Activated CD4-positive, alpha-beta T cell treated with anti-CD3 and anti-CD28 coated beads, Interleukin-2, amount 10 ng/mL, durations not matched to agents 24 days and 14 days (primary cell): ENCODE measurements around the gene SETD1B. TPM values are rescaled to one million over a fixed set of nuclear protein-coding genes. Genes with fewer than 3 reads are reported as not detected.
A peak's percentile ranks its signal among the peaks of the same experiment; 100 is the strongest.

Experiments used
- DNase-seq: peaks from one replicate; pipeline ENCODE4 v3.0.0; 2022
- H3K27ac Mint-ChIP-seq: one replicate; pipeline ENCODE4 v1.8.0; 2022; ENCODE audit warnings: mild to moderate bottlenecking, mixed read lengths
- H3K27me3 Mint-ChIP-seq: one replicate; pipeline ENCODE4 v1.8.0; 2022; ENCODE audit warnings: mixed read lengths
- H3K36me3 Mint-ChIP-seq: one replicate; pipeline ENCODE4 v1.8.0; 2022; ENCODE audit warnings: low read depth, mild to moderate bottlenecking, mixed read lengths
- H3K4me1 Mint-ChIP-seq: one replicate; pipeline ENCODE4 v1.8.0; 2021; ENCODE audit warnings: mixed read lengths
- H3K4me3 Mint-ChIP-seq: one replicate; pipeline ENCODE4 v1.8.0; 2022; ENCODE audit warnings: mild to moderate bottlenecking, moderate library complexity, mixed read lengths
- H3K9me3 Mint-ChIP-seq: one replicate; pipeline ENCODE4 v1.8.0; 2021; ENCODE audit warnings: mixed read lengths
- intact Hi-C: fragments of 100-400 bp; cut with micrococcal nuclease; formaldehyde crosslinking; loops from one replicate; pipeline ENCODE4 v1.15.1; 2023
- total RNA-seq: library from RNA; stranded (reverse); gene quantifications from 2 replicates; pipeline ENCODE4 v1.2.3, GENCODE V29; 2022

Gene SETD1B
- total RNA-seq, 1 donor from 2014 or later, result 29.2 TPM

- peak overlapping the region; percentile 83 for H3K4me3 Mint-ChIP-seq
- peaks cover 35% of the 10 kb centered on the region for H3K4me1 Mint-ChIP-seq
- peak overlapping the region; percentile 35 for H3K27ac Mint-ChIP-seq
- H3K9me3 Mint-ChIP-seq, result no peaks in the 10 kb centered on the region
- peak; percentile 93 for DNase-seq
- intact Hi-C loops, result loop anchor here (1.0 kb wide), 3 partner anchors 11 to 35 kb away; no protein-coding TSS in a partner anchor
- H3K36me3 Mint-ChIP-seq, result peaks cover 54% of the 10 kb centered on the region
- H3K27me3 Mint-ChIP-seq, result no peaks in the 10 kb centered on the region
Measured at GRCh38 chr12:121811434-121812319, 7.9 kb downstream of the SETD1B start.

- Mint-ChIP-seq H3K4me1 (peaks cover 35% of the 10 kb centered on the region), H3K36me3 (peaks cover 57% of the 10 kb centered on the region), H3K27me3 (no peaks in the 10 kb centered on the region), H3K9me3 (no peaks in the 10 kb centered on the region), H3K4me3 (peak overlapping the region; percentile 83), H3K27ac (peak overlapping the region; percentile 34)
- peak; percentile 83 for DNase-seq
- intact Hi-C loops, result loop anchor here (1.0 kb wide), 3 partner anchors 12 to 36 kb away; no protein-coding TSS in a partner anchor
Measured at GRCh38 chr12:121812320-121812871, 8.6 kb downstream of the SETD1B start.

DNA sequence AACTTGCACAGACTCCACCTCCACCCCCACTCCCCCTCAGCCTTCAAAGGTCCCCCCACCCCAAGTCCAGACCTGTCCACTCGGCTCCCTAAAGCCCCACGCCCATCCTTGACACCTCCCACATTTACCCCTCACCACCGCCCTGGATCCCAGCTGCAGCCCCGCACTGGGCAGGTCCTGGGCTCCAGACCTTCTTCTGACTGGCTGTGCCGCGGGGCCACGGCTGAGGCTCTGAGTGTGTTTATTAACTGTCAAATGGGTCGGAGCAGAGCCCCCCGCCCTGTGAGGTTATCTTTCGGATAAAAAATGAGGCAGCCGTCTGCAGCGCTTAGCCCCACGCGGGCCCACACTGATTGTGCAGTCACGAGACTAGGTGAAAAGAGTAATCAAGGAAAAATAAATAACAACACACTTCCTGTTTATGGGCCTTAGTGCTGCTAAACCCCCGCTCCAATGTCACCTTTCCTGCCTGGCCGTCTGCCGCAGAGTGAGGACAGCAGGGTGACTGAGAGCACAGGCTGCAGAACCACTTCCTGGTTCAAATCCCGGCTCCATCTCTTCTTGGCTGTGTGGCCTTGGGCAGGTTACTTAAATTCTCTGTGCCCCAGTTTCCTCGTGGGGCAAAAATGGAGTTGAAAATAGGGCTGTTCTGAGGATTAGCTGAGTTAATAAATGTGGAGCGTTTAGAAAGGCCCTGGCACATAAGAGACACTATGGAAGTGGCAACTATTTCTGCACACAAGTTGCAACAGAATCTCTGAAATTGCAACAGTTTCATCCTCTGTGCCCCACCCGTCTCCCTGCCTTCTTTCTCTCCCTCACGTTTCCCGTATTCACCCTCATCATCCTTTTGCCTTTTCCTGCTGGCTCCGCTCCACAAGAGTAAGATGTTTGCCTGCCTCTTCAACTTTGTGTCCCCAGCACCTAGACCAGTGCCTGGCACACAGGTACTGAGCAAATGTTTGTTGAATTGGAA is 9.4 kb downstream of the SETD1B start:
- H3K27ac Mint-ChIP-seq, result peak overlapping the region; percentile 45
- no peaks in the 10 kb centered on the region for H3K27me3 Mint-ChIP-seq
- DNase-seq, result peak; percentile 67
- peak overlapping the region; percentile 83 for H3K4me3 Mint-ChIP-seq
- intact Hi-C loops, result loop anchor here (1.0 kb wide), 3 partner anchors 13 to 37 kb away; no protein-coding TSS in a partner anchor
- H3K36me3 Mint-ChIP-seq, result peaks cover 63% of the 10 kb centered on the region
- no peaks in the 10 kb centered on the region for H3K9me3 Mint-ChIP-seq
- peaks cover 35% of the 10 kb centered on the region for H3K4me1 Mint-ChIP-seq

DNA sequence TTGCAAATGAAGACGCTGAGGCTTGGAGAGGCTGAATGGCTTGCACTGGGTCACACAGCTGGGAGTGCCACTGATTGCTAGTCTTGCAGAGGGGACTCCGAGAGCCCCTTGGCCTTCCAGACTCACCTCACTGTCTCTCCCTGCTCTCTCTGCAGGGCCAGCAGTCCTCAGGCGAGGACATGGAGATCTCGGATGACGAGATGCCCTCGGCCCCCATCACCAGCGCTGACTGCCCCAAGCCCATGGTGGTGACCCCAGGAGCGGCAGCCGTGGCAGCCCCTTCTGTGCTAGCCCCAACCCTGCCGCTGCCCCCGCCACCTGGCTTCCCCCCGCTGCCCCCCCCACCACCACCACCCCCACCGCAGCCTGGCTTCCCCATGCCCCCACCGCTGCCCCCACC is 10.1 kb downstream of the SETD1B start:
- no peak overlapping the region for H3K27ac Mint-ChIP-seq
- H3K36me3 Mint-ChIP-seq, result peaks cover 60% of the 10 kb centered on the region
- peak overlapping the region; percentile 83 for H3K4me3 Mint-ChIP-seq
- H3K9me3 Mint-ChIP-seq, result no peaks in the 10 kb centered on the region
- intact Hi-C loops, result no loop called here
- no peaks in the 10 kb centered on the region for H3K27me3 Mint-ChIP-seq
- H3K4me1 Mint-ChIP-seq, result peaks cover 32% of the 10 kb centered on the region
- no peak for DNase-seq

GRCh38 chr12:121814429-121815119 is 10.8 kb downstream of the SETD1B start:
- Mint-ChIP-seq H3K36me3 (peaks cover 59% of the 10 kb centered on the region), H3K9me3 (no peaks in the 10 kb centered on the region), H3K27me3 (no peaks in the 10 kb centered on the region), H3K4me3 (no peak overlapping the region), H3K4me1 (peaks cover 29% of the 10 kb centered on the region), H3K27ac (no peak overlapping the region)
- intact Hi-C loops, result no loop called here
- no peak for DNase-seq

GRCh38 chr12:121815263-121815662 is 11.5 kb downstream of the SETD1B start:
- H3K4me3 Mint-ChIP-seq, result no peak overlapping the region
- H3K27me3 Mint-ChIP-seq, result no peaks in the 10 kb centered on the region
- peaks cover 28% of the 10 kb centered on the region for H3K4me1 Mint-ChIP-seq
- H3K27ac Mint-ChIP-seq, result peak overlapping the region; percentile 52
- H3K36me3 Mint-ChIP-seq, result peaks cover 59% of the 10 kb centered on the region
- no peak for DNase-seq
- intact Hi-C loops, result no loop called here
- H3K9me3 Mint-ChIP-seq, result no peaks in the 10 kb centered on the region

DNA sequence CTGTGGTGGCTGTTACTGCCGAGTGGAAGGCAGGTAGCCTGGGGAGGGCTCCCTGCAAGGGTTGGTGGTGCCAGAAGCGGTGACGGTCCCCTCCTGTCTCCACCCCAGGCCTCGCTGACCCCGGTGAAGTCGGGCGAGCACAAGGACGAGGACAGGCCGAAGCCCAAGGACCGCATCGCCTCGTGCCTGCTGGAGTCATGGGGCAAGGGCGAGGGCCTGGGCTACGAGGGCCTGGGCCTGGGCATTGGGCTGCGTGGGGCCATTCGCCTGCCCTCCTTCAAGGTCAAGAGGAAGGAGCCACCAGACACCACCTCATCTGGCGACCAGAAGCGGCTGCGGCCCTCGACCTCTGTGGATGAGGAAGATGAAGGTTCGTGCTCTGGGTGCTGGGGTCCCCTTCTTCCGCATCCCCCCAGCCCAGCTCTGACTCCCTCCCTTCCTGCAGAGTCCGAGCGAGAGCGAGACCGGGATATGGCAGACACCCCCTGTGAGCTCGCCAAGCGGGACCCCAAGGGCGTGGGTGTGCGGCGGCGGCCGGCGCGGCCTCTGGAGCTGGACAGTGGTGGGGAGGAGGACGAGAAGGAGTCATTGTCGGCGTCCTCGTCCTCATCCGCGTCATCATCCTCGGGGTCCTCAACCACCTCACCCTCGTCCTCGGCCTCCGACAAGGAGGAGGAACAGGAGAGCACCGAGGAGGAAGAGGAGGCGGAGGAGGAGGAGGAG is 13.3 kb downstream of the SETD1B start:
- Mint-ChIP-seq H3K27me3 (no peaks in the 10 kb centered on the region), H3K4me3 (no peak overlapping the region), H3K36me3 (peaks cover 58% of the 10 kb centered on the region), H3K4me1 (peaks cover 18% of the 10 kb centered on the region), H3K27ac (no peak overlapping the region), H3K9me3 (no peaks in the 10 kb centered on the region)
- intact Hi-C loops, result no loop called here
- no peak for DNase-seq

DNA sequence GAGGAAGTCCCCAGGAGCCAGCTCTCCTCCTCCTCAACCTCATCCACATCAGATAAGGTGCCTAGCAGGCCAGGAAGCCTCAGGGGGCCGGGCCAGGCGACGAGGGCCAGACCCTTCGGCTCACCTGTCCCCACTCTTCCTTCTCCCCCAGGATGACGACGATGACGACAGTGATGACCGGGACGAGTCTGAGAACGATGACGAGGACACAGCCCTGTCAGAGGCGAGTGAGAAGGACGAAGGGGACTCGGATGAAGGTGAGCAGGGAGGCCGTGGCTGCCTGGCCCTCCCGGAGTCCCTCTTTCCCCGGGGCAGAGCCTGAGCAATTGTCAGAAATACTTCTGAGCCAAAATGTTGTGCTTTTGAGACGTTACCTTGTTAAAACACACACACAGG is 13.8 kb downstream of the SETD1B start:
- intact Hi-C loops, result no loop called here
- H3K36me3 Mint-ChIP-seq, result peaks cover 58% of the 10 kb centered on the region
- H3K9me3 Mint-ChIP-seq, result no peaks in the 10 kb centered on the region
- no peaks in the 10 kb centered on the region for H3K27me3 Mint-ChIP-seq
- H3K4me1 Mint-ChIP-seq, result peaks cover 14% of the 10 kb centered on the region
- DNase-seq, result no peak
- H3K4me3 Mint-ChIP-seq, result no peak overlapping the region
- H3K27ac Mint-ChIP-seq, result no peak overlapping the region

DNA sequence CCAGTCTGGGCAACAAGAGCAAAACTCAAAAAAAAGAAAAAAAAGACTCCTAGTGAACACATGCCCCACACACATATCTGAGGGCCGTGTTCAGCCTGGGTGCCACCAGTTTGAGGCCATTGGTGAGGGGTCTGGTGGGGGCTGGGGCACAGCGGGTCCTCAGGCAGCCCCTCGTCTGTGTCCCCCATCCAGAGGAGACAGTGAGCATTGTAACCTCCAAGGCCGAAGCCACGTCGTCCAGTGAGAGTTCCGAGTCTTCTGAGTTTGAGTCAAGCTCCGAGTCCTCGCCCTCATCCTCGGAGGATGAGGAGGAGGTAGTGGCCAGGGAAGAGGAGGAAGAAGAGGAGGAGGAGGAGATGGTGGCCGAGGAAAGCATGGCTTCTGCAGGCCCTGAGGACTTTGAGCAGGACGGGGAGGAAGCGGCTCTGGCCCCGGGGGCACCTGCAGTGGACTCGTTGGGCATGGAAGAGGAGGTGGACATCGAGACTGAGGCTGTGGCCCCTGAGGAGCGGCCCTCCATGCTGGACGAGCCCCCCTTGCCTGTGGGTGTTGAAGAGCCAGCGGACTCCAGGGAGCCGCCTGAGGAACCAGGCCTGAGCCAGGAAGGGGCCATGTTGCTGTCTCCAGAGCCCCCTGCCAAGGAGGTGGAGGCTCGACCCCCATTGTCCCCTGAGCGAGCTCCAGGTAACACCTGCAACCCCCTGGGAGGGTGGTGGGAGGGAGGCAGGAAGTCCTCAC is 15.6 kb downstream of the SETD1B start:
- no peak overlapping the region for H3K4me3 Mint-ChIP-seq
- DNase-seq, result no peak
- no peak overlapping the region for H3K27ac Mint-ChIP-seq
- peaks cover 3% of the 10 kb centered on the region for H3K4me1 Mint-ChIP-seq
- intact Hi-C loops, result no loop called here
- H3K9me3 Mint-ChIP-seq, result no peaks in the 10 kb centered on the region
- H3K36me3 Mint-ChIP-seq, result peaks cover 54% of the 10 kb centered on the region
- H3K27me3 Mint-ChIP-seq, result no peaks in the 10 kb centered on the region

DNA sequence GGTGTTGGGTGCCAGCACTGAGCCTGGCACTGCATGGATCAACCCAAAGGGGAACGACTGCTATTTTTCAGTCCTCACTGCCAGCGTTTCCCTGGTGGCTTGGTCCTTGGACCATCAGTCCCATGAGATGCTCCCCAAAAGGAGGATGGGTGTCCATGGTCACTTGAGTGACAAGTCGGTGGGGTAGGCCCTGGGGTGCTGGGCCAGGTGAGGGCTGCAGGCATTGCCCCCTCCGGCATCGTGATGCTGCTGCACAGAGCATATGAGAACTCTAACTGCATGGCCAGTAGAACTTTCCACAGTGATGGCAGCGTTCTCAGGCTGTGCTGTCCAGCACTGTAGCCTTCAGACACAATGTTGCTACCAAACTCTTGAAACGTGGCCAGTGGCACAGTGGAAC is 16.2 kb downstream of the SETD1B start:
- Mint-ChIP-seq H3K4me1 (peaks cover 3% of the 10 kb centered on the region), H3K9me3 (no peaks in the 10 kb centered on the region), H3K4me3 (no peak overlapping the region), H3K27me3 (no peaks in the 10 kb centered on the region), H3K27ac (no peak overlapping the region), H3K36me3 (peaks cover 54% of the 10 kb centered on the region)
- intact Hi-C loops, result no loop called here
- DNase-seq, result no peak

DNA sequence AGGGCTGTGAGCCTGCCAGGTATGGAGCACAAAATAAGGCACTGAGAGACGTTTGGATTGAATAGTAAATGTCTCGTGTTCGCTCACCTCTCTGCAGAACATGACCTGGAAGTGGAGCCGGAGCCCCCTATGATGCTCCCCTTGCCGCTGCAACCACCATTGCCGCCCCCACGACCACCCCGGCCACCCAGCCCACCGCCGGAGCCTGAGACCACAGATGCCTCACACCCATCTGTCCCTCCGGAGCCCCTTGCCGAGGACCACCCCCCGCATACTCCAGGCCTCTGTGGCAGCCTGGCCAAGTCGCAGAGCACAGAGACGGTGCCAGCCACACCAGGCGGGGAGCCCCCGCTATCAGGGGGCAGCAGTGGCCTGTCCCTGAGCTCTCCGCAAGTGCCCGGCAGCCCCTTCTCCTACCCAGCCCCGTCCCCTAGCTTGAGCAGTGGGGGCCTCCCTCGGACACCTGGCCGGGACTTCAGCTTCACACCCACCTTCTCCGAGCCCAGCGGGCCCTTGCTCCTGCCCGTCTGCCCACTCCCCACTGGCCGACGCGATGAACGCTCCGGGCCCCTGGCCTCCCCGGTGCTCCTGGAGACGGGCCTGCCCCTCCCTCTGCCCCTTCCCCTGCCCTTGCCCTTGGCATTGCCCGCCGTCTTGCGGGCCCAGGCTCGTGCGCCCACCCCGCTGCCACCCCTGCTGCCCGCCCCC is 18.7 kb downstream of the SETD1B start:
- Mint-ChIP-seq H3K9me3 (no peaks in the 10 kb centered on the region), H3K27ac (no peak overlapping the region), H3K4me1 (no peaks in the 10 kb centered on the region), H3K4me3 (no peak overlapping the region), H3K27me3 (no peaks in the 10 kb centered on the region), H3K36me3 (peaks cover 57% of the 10 kb centered on the region)
- intact Hi-C loops, result no loop called here
- DNase-seq, result no peak
